PC-3 (cell line): ENCODE results near the gene PKD1L1.

Source experiments
- CTCF ChIP-seq: fragments of 300-600 bp; sonication (generic); conservative IDR thresholded peaks from 2 replicates; pipeline ENCODE4 v1.5.1; 2017; ENCODE audit warnings: antibody characterized with exemption, low read depth, mild to moderate bottlenecking, low read length
- EZH2 ChIP-seq: fragments of 300-600 bp; sonication (generic); IDR thresholded peaks from one replicate; pipeline ENCODE4 v1.6.1; 2017; ENCODE audit warnings: antibody characterized with exemption, mild to moderate bottlenecking, low read length; ENCODE audit not compliant: unreplicated experiment

DNA sequence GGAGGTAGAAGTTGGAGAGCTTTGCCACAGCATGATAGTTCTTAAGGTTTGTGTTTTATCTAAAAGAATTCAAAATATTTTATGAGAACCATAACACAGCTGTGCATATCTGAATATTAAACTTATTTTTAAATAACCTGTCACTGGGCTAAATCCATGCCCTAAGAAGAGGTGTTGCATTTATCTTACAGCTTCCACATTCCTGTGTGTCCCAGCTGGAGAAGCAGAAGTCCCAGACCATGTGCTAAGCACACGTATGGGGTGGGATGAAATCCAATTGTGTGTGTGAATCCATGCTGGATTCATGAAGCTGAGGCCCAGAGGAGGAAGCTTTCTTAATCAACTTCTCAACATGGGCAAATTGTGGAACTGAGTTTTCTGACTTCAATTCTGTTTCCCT lies 121.5 kb downstream of the PKD1L1 start:
- TF ChIP-seq EZH2 (no peak), CTCF (no peak)
